Activated CD4-positive, alpha-beta T cell treated with anti-CD3 and anti-CD28 coated beads, Interleukin-2, amount 10 ng/mL, durations not matched to agents 7 days and 5 days (primary cell): ENCODE measurements around the gene XRCC1. TPM values are rescaled to one million over a fixed set of nuclear protein-coding genes. Genes with fewer than 3 reads are reported as not detected.
A peak's percentile ranks its signal among the peaks of the same experiment; 100 is the strongest.

ENCODE experiments used
- CTCF ChIA-PET: fragments of 350-600 bp; sonication (Branson Sonifier 250); formaldehyde crosslinking; loops from one replicate; lab custom pipeline; 2021; ENCODE audit warnings: antibody characterized with exemption; lab: Charles Lee
- POLR2A ChIA-PET: fragments of 350-600 bp; sonication (Branson Sonifier 250); formaldehyde crosslinking; loops from one replicate; lab custom pipeline; 2021; ENCODE audit warnings: antibody characterized with exemption; lab: Charles Lee
- DNase-seq: peaks from one replicate; pipeline ENCODE4 v3.0.0-alpha.2; 2020
- H3K27ac Mint-ChIP-seq: one replicate; pipeline ENCODE4 v1.8.0; 2021; ENCODE audit warnings: mild to moderate bottlenecking, moderate library complexity, mixed read lengths
- H3K27me3 Mint-ChIP-seq: one replicate; pipeline ENCODE4 v1.8.0; 2021; ENCODE audit warnings: mixed read lengths
- H3K36me3 Mint-ChIP-seq: one replicate; pipeline ENCODE4 v1.8.0; 2021; ENCODE audit warnings: low read depth, mixed read lengths
- H3K4me1 Mint-ChIP-seq: one replicate; pipeline ENCODE4 v1.8.0; 2021; ENCODE audit warnings: mixed read lengths
- H3K4me3 Mint-ChIP-seq: one replicate; pipeline ENCODE4 v1.8.0; 2021; ENCODE audit warnings: mild to moderate bottlenecking, moderate library complexity, mixed read lengths
- H3K9me3 Mint-ChIP-seq: one replicate; pipeline ENCODE4 v1.8.0; 2021; ENCODE audit warnings: mixed read lengths
- total RNA-seq, 2 experiments: library from RNA; stranded (reverse); gene quantifications; one replicate each; pipeline ENCODE4 v1.2.3, GENCODE V29; 2021

The XRCC1 gene
- total RNA-seq, 2 experiments from 2014 or later = 41.2 to 42.6 TPM

DNA sequence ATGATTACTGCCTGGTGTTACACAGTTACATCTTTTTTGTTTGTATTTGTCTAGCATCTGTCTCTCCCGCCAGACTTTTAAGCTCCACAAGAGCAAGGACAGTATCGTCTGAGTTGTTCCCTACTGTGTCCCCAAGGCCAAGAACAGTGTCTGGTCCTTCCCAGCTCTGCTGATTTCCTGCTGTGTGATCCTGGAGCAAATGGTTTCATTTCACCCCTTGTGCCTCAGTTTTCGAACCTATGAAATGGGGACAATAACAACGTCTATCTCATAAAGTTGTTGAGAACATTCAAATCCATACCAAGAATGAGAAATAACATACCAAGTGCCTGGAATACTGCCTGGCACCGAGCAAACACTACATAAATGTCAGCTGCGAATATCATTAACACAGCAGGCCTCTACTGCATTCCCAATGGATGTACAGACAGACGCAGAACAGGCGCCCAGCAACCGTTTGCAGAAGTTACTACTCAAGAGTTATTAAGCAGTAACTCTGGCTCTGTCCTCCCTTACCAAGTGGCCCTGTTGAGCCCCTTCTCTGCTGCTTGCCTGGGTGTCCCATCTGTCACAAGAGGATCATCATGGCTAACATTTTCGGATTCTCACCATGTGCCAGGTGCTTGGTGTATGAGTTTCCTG is 11.4 kb downstream of the XRCC1 start:
- H3K4me1 Mint-ChIP-seq = peaks cover 49% of the 10 kb centered on the region
- no peaks in the 10 kb centered on the region for H3K27me3 Mint-ChIP-seq
- H3K36me3 Mint-ChIP-seq = peaks cover 29% of the 10 kb centered on the region
- peak overlapping the region; percentile 97 for H3K27ac Mint-ChIP-seq
- no peak overlapping the region for H3K4me3 Mint-ChIP-seq
- H3K9me3 Mint-ChIP-seq = no peaks in the 10 kb centered on the region
- CTCF ChIA-PET = interaction anchor here (1.1 to 1.4 kb wide), 2 partner anchors 9 to 32 kb away, joined by 3 read pairs; partner anchors contain the start of genes IRGQ and ZNF576
- DNase-seq = no peak
- POLR2A ChIA-PET = no interaction called here

DNA sequence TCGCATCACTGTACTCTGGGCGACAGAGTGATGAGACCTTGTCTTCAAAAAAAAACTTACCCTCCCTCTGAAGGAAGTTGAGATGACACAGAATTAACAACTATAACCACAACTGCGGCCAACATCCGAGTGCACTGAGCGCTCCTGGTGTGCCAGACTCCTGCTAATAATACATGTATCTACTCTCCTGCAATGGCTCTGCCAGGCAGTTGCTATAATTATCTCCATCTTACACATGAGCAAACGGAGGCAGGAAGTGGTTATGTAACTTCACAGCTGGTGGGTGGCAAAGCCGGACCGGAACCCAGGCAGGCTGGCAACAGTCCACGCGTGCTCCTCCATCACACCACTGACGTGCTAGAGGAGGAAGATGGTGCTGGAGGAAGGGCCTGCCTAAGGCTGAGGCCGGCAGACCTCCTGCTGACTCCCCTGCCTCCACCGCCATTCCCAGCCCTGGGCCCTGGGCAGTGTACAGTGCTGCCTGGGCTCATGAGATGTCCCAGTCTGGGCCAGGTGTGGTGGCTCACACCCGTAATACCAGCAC is 12.6 kb downstream of the XRCC1 start:
- no peaks in the 10 kb centered on the region for H3K9me3 Mint-ChIP-seq
- H3K4me1 Mint-ChIP-seq = peaks cover 49% of the 10 kb centered on the region
- peak overlapping the region; percentile 62 for H3K4me3 Mint-ChIP-seq
- ChIA-PET POLR2A (no interaction called here), CTCF (interaction anchor here (1.0 to 1.4 kb wide), 2 partner anchors 12 to 34 kb away, joined by 3 read pairs; partner anchors contain the start of genes IRGQ, XRCC1 and ZNF576)
- DNase-seq = peak; percentile 75
- H3K36me3 Mint-ChIP-seq = peaks cover 29% of the 10 kb centered on the region
- no peaks in the 10 kb centered on the region for H3K27me3 Mint-ChIP-seq
- peak overlapping the region; percentile 97 for H3K27ac Mint-ChIP-seq

DNA sequence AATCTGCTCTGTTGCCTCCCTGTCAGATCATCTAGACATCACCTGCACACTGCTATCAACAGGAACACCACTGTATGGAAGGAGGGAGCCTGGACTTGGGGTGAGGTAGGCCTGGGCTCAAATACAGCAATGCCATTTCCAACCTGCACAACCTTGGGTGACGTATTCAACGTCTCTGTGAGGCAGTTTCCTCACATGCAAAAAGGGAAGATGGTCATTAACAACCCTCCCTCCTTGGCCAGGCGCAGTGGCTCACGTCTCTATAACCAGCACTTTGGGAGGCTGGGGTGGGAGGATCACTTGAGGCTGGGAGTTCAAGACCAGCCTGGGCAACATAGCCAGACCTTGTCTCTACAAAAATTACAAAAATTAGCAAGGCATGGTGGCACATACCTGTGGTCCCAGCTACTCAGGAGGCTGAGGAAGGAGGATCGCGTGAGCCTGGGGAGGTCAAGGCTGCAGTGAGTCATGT is 13.1 kb downstream of the XRCC1 start:
- peak overlapping the region; percentile 62 for H3K4me3 Mint-ChIP-seq
- DNase-seq = no peak
- H3K27me3 Mint-ChIP-seq = no peaks in the 10 kb centered on the region
- peaks cover 32% of the 10 kb centered on the region for H3K36me3 Mint-ChIP-seq
- ChIA-PET POLR2A (no interaction called here), CTCF (interaction anchor here (0.6 to 1.0 kb wide), 2 partner anchors 13 to 32 kb away, joined by 3 to 5 read pairs; partner anchors contain the start of gene XRCC1)
- peak overlapping the region; percentile 97 for H3K27ac Mint-ChIP-seq
- H3K4me1 Mint-ChIP-seq = peaks cover 49% of the 10 kb centered on the region
- no peaks in the 10 kb centered on the region for H3K9me3 Mint-ChIP-seq

GRCh38 chr19:43561139-43561970 is 14.0 kb downstream of the XRCC1 start:
- Mint-ChIP-seq H3K36me3 (peaks cover 30% of the 10 kb centered on the region), H3K4me3 (no peak overlapping the region), H3K27ac (peak overlapping the region; percentile 97), H3K4me1 (peaks cover 46% of the 10 kb centered on the region), H3K9me3 (no peaks in the 10 kb centered on the region), H3K27me3 (no peaks in the 10 kb centered on the region)
- ChIA-PET POLR2A (no interaction called here), CTCF (interaction anchor here (0.6 to 1.9 kb wide), 4 partner anchors 8 to 33 kb away, joined by 3 to 5 read pairs (median 5); no protein-coding TSS in a partner anchor)
- DNase-seq = no peak

- Mint-ChIP-seq H3K9me3 (no peaks in the 10 kb centered on the region), H3K27me3 (no peaks in the 10 kb centered on the region), H3K36me3 (peaks cover 30% of the 10 kb centered on the region), H3K4me1 (peaks cover 48% of the 10 kb centered on the region), H3K27ac (no peak overlapping the region), H3K4me3 (no peak overlapping the region)
- no peak for DNase-seq
- CTCF ChIA-PET = interaction anchor here (0.7 to 1.9 kb wide), 3 partner anchors 9 to 270 kb away, joined by 5 read pairs; no protein-coding TSS in a partner anchor
- POLR2A ChIA-PET = interaction anchor here (0.7 kb wide), 1 partner anchor 1650 kb away, joined by 6 read pairs; no protein-coding TSS in a partner anchor
Measured at GRCh38 chr19:43560687-43561086, 14.6 kb downstream of the XRCC1 start.

- H3K4me1 Mint-ChIP-seq = peaks cover 11% of the 10 kb centered on the region
- no peak overlapping the region for H3K4me3 Mint-ChIP-seq
- POLR2A ChIA-PET = interaction anchor here (0.6 to 1.4 kb wide), 2 partner anchors 23 to 26 kb away, joined by 3 to 4 read pairs; no protein-coding TSS in a partner anchor
Measured at GRCh38 chr19:43555185-43555770, 20.0 kb downstream of the XRCC1 start.

GRCh38 chr19:43554317-43554895 is 20.9 kb downstream of the XRCC1 start:
- Mint-ChIP-seq H3K36me3 (peaks cover 27% of the 10 kb centered on the region), H3K9me3 (no peaks in the 10 kb centered on the region), H3K4me3 (no peak overlapping the region), H3K27ac (peak overlapping the region; percentile 37), H3K27me3 (no peaks in the 10 kb centered on the region), H3K4me1 (peaks cover 11% of the 10 kb centered on the region)
- CTCF ChIA-PET = interaction anchor here (0.9 to 5.9 kb wide), 24 partner anchors 9 to 260 kb away, joined by 3 to 51 read pairs (median 4); partner anchors contain the start of genes IRGQ, SMG9, ZNF575 and ZNF576
- POLR2A ChIA-PET = interaction anchor here (0.9 kb wide), 1 partner anchor 40 kb away, joined by 3 read pairs; no protein-coding TSS in a partner anchor
- no peak for DNase-seq

More at GRCh38 chr19:43555185-43555770, 20.0 kb downstream of the XRCC1 start:
- Mint-ChIP-seq H3K27ac (peak overlapping the region; percentile 68), H3K27me3 (no peaks in the 10 kb centered on the region), H3K9me3 (no peaks in the 10 kb centered on the region), H3K36me3 (peaks cover 29% of the 10 kb centered on the region)
- CTCF ChIA-PET = interaction anchor here (0.9 to 5.9 kb wide), 30 partner anchors 8 to 261 kb away, joined by 3 to 51 read pairs (median 4); partner anchors contain the start of genes IRGQ, PHLDB3, SMG9 and ZNF575
- DNase-seq = peak; percentile 91

DNA sequence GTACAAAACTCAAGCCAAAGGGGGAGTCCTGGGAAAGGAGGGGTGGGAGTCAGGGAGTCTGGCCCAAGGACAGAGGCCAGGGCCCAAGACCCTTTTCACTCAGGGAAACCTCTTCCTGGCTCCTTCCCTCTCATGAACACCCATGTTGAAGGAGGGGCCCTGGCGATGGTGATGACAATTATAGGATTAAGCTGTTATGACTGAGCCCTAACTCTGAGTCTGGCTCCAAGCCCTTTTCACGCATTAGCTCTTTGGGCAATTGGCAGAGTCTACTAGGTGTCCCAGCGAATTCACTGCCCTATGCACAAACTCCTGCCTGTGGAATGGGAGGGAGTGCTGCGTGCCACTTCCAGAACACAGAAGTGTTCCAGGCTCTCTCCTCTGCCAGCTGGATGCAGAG is 21.7 kb downstream of the XRCC1 start:
- no peak overlapping the region for H3K4me3 Mint-ChIP-seq
- H3K27ac Mint-ChIP-seq = no peak overlapping the region
- POLR2A ChIA-PET = interaction anchor here (0.9 kb wide), 1 partner anchor 41 kb away, joined by 3 read pairs; no protein-coding TSS in a partner anchor
- no peaks in the 10 kb centered on the region for H3K9me3 Mint-ChIP-seq
- no peaks in the 10 kb centered on the region for H3K27me3 Mint-ChIP-seq
- H3K36me3 Mint-ChIP-seq = peaks cover 26% of the 10 kb centered on the region
- H3K4me1 Mint-ChIP-seq = peaks cover 11% of the 10 kb centered on the region
- CTCF ChIA-PET = interaction anchor here (0.6 to 5.9 kb wide), 6 partner anchors 15 to 90 kb away, joined by 3 to 51 read pairs (median 8); partner anchors contain the start of genes IRGQ, ZNF575 and ZNF576
- DNase-seq = no peak

DNA sequence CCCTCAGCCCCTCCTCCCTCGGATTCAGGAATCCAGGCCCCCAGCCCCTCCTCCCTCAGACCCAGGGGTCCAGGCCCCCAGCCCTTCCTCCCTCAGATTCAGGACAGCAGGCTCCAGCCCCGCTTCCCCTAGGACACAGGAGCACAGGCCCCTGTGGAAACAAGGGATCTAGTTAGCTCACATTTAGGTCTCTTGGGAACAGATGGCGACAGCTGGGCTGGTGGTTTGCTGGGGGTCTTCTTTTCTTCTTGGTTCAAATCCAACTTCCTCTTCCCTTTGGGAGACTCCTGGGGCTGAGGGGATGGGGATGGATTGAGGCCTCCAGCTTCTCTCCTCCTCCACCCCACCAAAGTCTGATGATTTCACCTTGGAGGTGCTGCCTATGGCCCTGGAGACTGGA is 22.7 kb downstream of the XRCC1 start:
- no peaks in the 10 kb centered on the region for H3K9me3 Mint-ChIP-seq
- no peak overlapping the region for H3K4me3 Mint-ChIP-seq
- H3K27ac Mint-ChIP-seq = no peak overlapping the region
- H3K27me3 Mint-ChIP-seq = no peaks in the 10 kb centered on the region
- CTCF ChIA-PET = interaction anchor here (1.2 to 5.9 kb wide), 3 partner anchors 14 to 43 kb away, joined by 5 to 51 read pairs (median 46); partner anchors contain the start of genes IRGQ and ZNF576
- H3K4me1 Mint-ChIP-seq = peaks cover 11% of the 10 kb centered on the region
- POLR2A ChIA-PET = no interaction called here
- no peak for DNase-seq
- H3K36me3 Mint-ChIP-seq = peaks cover 24% of the 10 kb centered on the region

- H3K9me3 Mint-ChIP-seq = no peaks in the 10 kb centered on the region
- peaks cover 21% of the 10 kb centered on the region for H3K36me3 Mint-ChIP-seq
- CTCF ChIA-PET = interaction anchor here (4.5 to 5.9 kb wide), 2 partner anchors 14 to 43 kb away, joined by 46 to 51 read pairs; partner anchors contain the start of genes IRGQ and ZNF576
- no peaks in the 10 kb centered on the region for H3K27me3 Mint-ChIP-seq
- DNase-seq = no peak
- H3K4me3 Mint-ChIP-seq = no peak overlapping the region
- peaks cover 11% of the 10 kb centered on the region for H3K4me1 Mint-ChIP-seq
- POLR2A ChIA-PET = no interaction called here
- no peak overlapping the region for H3K27ac Mint-ChIP-seq
Measured at GRCh38 chr19:43552198-43552450, 23.2 kb downstream of the XRCC1 start.

DNA sequence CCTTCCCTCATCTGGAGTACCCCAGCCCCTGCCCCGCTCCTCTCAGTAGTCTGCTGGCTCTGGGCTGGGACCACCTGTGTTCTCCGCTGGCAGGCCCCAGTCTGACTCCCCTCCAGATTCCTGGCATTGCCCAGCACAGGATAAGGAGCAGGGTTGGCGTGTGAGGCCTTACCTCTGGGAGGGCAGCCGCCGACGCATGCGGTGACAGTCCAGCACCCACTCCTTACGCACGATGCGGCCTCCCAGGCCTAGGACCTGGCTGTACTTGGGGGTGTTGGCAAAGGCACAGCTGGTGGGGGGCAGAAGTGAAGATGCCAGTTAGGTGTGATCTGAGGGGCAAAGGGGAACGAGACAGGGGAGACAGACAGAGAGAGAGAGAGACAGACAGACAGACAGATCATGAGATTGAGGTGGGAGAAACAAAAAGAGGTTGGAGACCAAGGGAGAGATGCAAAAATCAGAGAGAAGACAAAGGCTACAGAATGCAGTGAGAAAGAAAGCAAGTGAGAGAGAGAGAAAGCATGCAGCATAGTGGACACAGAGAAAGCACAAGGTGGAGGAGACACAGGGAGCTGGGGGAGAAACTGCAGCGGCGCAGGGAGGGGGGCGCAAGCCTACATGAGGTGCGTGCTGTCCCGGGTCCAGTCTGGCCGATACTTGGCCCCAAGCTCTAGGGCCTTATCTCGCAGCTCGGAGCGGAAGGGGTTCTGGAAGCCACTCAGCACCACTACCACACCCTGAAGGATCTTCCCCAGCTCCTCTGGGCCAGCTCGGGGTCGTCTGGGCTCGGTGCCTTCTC is 23.7 kb downstream of the XRCC1 start:
- no peaks in the 10 kb centered on the region for H3K9me3 Mint-ChIP-seq
- H3K36me3 Mint-ChIP-seq = peaks cover 21% of the 10 kb centered on the region
- no peak for DNase-seq
- no peak overlapping the region for H3K27ac Mint-ChIP-seq
- no peaks in the 10 kb centered on the region for H3K27me3 Mint-ChIP-seq
- peaks cover 11% of the 10 kb centered on the region for H3K4me1 Mint-ChIP-seq
- CTCF ChIA-PET = interaction anchor here (0.6 to 4.5 kb wide), 2 partner anchors 13 to 23 kb away, joined by 3 to 46 read pairs; no protein-coding TSS in a partner anchor
- H3K4me3 Mint-ChIP-seq = no peak overlapping the region
- POLR2A ChIA-PET = no interaction called here
